ENCODE results near the gene DPF3.

DNA sequence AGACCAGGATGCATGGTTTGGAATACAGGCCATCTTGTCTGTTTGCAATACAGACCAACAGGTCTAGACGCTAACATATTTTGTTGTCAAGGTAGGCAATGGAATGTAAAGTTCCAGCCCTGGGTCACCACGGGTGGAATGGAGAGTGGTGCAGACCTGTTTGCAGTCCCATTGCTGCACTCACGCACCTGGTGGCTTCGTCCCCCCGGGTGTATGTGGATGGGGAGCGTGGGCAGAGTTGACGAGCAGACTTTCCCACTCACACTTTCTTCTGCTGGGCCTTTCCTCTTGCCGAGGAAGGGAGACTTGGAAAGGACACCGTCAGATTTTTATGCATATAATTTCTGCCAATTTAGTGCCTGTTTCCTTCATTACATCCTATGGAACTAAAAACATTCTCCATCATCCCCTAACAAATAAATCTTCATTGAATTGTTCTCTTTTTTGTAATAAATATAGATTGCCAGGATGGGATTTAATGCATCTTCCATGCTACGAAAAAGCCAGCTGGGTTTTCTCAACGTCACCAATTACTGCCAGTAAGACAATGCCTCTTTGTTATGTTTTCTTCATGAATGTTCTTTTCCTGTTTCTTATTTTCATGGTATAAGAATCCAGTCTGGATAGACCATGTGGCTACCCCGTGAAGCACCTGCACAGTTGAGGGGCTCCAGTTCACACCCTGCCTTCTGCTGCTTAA lies 47.5 kb upstream of the DPF3 start:
- TF ChIP-seq CTCF (IDR thresholded peaks at IDR 0.05), result no peak
- TF ChIP-seq POLR2AphosphoS5 (IDR thresholded peaks at IDR 0.05), result no peak
- no peak for TF ChIP-seq POLR2A (IDR thresholded peaks at IDR 0.05)

Measured in suprapubic skin (tissue), 4 donors.